HEK293 (cell line): ENCODE data around the gene SULT2B1.

Experiments
- ATF2 ChIP-seq: fragments of 450-650 bp; formaldehyde crosslinking; IDR thresholded peaks from 2 replicates; pipeline ENCODE4 v1.5.1; 2016; ENCODE audit warnings: missing biosample characterization, missing genetic modification characterization, low read depth
- GLIS1 ChIP-seq: fragments of 450-650 bp; formaldehyde crosslinking; IDR thresholded peaks from 2 replicates; pipeline ENCODE4 v1.5.1; 2016; ENCODE audit warnings: missing biosample characterization, missing genetic modification characterization
- KLF1 ChIP-seq: fragments of 450-650 bp; formaldehyde crosslinking; IDR thresholded peaks from 2 replicates; pipeline ENCODE4 v1.5.1; 2016; ENCODE audit warnings: missing biosample characterization, missing genetic modification characterization
- KLF8 ChIP-seq: fragments of 450-650 bp; formaldehyde crosslinking; IDR thresholded peaks from 2 replicates; pipeline ENCODE4 v1.5.1; 2016; ENCODE audit warnings: missing biosample characterization, missing genetic modification characterization
- PBX3 ChIP-seq: sonication (generic); formaldehyde crosslinking; IDR thresholded peaks from 2 replicates; pipeline ENCODE4 v1.8.1; 2022; ENCODE audit warnings: mild to moderate bottlenecking, moderate library complexity, missing genetic modification reagents
- RBAK ChIP-seq: fragments of 450-650 bp; formaldehyde crosslinking; IDR thresholded peaks from 2 replicates; pipeline ENCODE4 v1.5.1; 2016; ENCODE audit warnings: missing biosample characterization, missing genetic modification characterization
- SALL2 ChIP-seq: fragments of 450-650 bp; formaldehyde crosslinking; IDR thresholded peaks from 2 replicates; pipeline ENCODE4 v1.5.0; 2017; ENCODE audit warnings: missing biosample characterization, mild to moderate bottlenecking, missing genetic modification characterization, borderline replicate concordance
- SCRT1 ChIP-seq: fragments of 450-650 bp; formaldehyde crosslinking; IDR thresholded peaks from 2 replicates; pipeline ENCODE4 v1.5.1; 2016; ENCODE audit warnings: missing biosample characterization, missing genetic modification characterization, borderline replicate concordance
- TRIM28 ChIP-seq: IDR thresholded peaks from 2 replicates; pipeline ENCODE4 v1.6.1; 2011; ENCODE audit warnings: low read length, control low read depth, borderline replicate concordance
- ZBTB10 ChIP-seq: fragments of 450-650 bp; formaldehyde crosslinking; IDR thresholded peaks from 2 replicates; pipeline ENCODE4 v1.5.1; 2016; ENCODE audit warnings: missing biosample characterization, missing genetic modification characterization
- ZBTB17 ChIP-seq: fragments of 450-650 bp; formaldehyde crosslinking; IDR thresholded peaks from 2 replicates; pipeline ENCODE4 v1.5.1; 2016; ENCODE audit warnings: missing biosample characterization, missing genetic modification characterization
- ZBTB21 ChIP-seq: fragments of 450-650 bp; formaldehyde crosslinking; IDR thresholded peaks from 2 replicates; pipeline ENCODE4 v1.5.1; 2017; ENCODE audit warnings: missing biosample characterization, missing genetic modification characterization
- ZFP69B ChIP-seq: fragments of 450-650 bp; formaldehyde crosslinking; IDR thresholded peaks from 2 replicates; pipeline ENCODE4 v1.5.1; 2016; ENCODE audit warnings: missing biosample characterization, missing genetic modification characterization
- ZNF148 ChIP-seq: fragments of 450-650 bp; formaldehyde crosslinking; IDR thresholded peaks from 2 replicates; pipeline ENCODE4 v1.5.0; 2017; ENCODE audit warnings: missing biosample characterization, missing genetic modification characterization, borderline replicate concordance
- ZNF157 ChIP-seq: fragments of 450-650 bp; formaldehyde crosslinking; IDR thresholded peaks from 2 replicates; pipeline ENCODE4 v1.5.1; 2016; ENCODE audit warnings: missing biosample characterization, missing genetic modification characterization
- ZNF169 ChIP-seq: fragments of 450-650 bp; formaldehyde crosslinking; IDR thresholded peaks from 2 replicates; pipeline ENCODE4 v1.5.1; 2016; ENCODE audit warnings: missing biosample characterization, missing genetic modification characterization
- ZNF175 ChIP-seq: fragments of 450-650 bp; formaldehyde crosslinking; IDR thresholded peaks from 2 replicates; pipeline ENCODE4 v1.5.1; 2016; ENCODE audit warnings: missing biosample characterization, missing genetic modification characterization
- ZNF214 ChIP-seq: fragments of 450-650 bp; formaldehyde crosslinking; IDR thresholded peaks from 2 replicates; pipeline ENCODE4 v1.5.1; 2017; ENCODE audit warnings: missing biosample characterization, mild to moderate bottlenecking, missing genetic modification characterization, borderline replicate concordance
- ZNF24 ChIP-seq: fragments of 450-650 bp; formaldehyde crosslinking; IDR thresholded peaks from 2 replicates; pipeline ENCODE4 v1.5.1; 2016; ENCODE audit warnings: missing biosample characterization, missing genetic modification characterization
- ZNF433 ChIP-seq: fragments of 450-650 bp; formaldehyde crosslinking; IDR thresholded peaks from 2 replicates; pipeline ENCODE4 v1.5.1; 2016; ENCODE audit warnings: missing biosample characterization, missing genetic modification characterization, low read depth
- ZNF48 ChIP-seq: fragments of 450-650 bp; formaldehyde crosslinking; IDR thresholded peaks from 2 replicates; pipeline ENCODE4 v1.5.1; 2016; ENCODE audit warnings: missing biosample characterization, missing genetic modification characterization
- ZNF488 ChIP-seq: fragments of 450-650 bp; formaldehyde crosslinking; IDR thresholded peaks from 2 replicates; pipeline ENCODE4 v1.5.1; 2016; ENCODE audit warnings: missing biosample characterization, missing genetic modification characterization
- ZNF521 ChIP-seq: fragments of 450-650 bp; formaldehyde crosslinking; IDR thresholded peaks from 2 replicates; pipeline ENCODE4 v1.5.1; 2017; ENCODE audit warnings: missing biosample characterization, mild to moderate bottlenecking, missing genetic modification characterization
- ZNF529 ChIP-seq: fragments of 450-650 bp; formaldehyde crosslinking; IDR thresholded peaks from 2 replicates; pipeline ENCODE4 v1.5.1; 2017; ENCODE audit warnings: missing genetic modification characterization, missing biosample characterization; ENCODE audit not compliant: insufficient replicate concordance
- ZNF610 ChIP-seq: fragments of 450-650 bp; formaldehyde crosslinking; IDR thresholded peaks from 2 replicates; pipeline ENCODE4 v1.5.1; 2016; ENCODE audit warnings: missing biosample characterization, missing genetic modification characterization, borderline replicate concordance
- ZNF623 ChIP-seq: fragments of 450-650 bp; formaldehyde crosslinking; IDR thresholded peaks from 2 replicates; pipeline ENCODE4 v1.5.1; 2016; ENCODE audit warnings: missing biosample characterization, missing genetic modification characterization
- ZNF664 ChIP-seq: fragments of 450-650 bp; formaldehyde crosslinking; IDR thresholded peaks from 2 replicates; pipeline ENCODE4 v1.5.1; 2016; ENCODE audit warnings: missing biosample characterization, missing genetic modification characterization
- ZNF677 ChIP-seq: fragments of 450-650 bp; IDR thresholded peaks from 2 replicates; pipeline ENCODE4 v1.5.0; 2018; ENCODE audit warnings: missing biosample characterization, mild to moderate bottlenecking, missing genetic modification characterization, moderate library complexity
- ZNF692 ChIP-seq: fragments of 450-650 bp; formaldehyde crosslinking; IDR thresholded peaks from 2 replicates; pipeline ENCODE4 v1.5.1; 2016; ENCODE audit warnings: missing biosample characterization, missing genetic modification characterization
- ZNF777 ChIP-seq: fragments of 450-650 bp; formaldehyde crosslinking; IDR thresholded peaks from 2 replicates; pipeline ENCODE4 v1.5.1; 2017; ENCODE audit warnings: missing biosample characterization, missing genetic modification characterization, borderline replicate concordance
- ZNF785 ChIP-seq: fragments of 450-650 bp; formaldehyde crosslinking; IDR thresholded peaks from 2 replicates; pipeline ENCODE4 v1.5.1; 2016; ENCODE audit warnings: missing biosample characterization, missing genetic modification characterization

SULT2B1 gene

GRCh38 chr19:48646001-48646721 lies 94.2 kb downstream of the SULT2B1 start, which contains the start of gene CA11 (continued):
- peak; percentile 55; the same call in 1 of the 2 replicates for TF ChIP-seq KLF1 (tag by site-specific recombination)
- TF ChIP-seq ZNF521 (tag by site-specific recombination), result no peak
- no peak for TF ChIP-seq ZNF529 (tag by site-specific recombination)
- peak; percentile 65; the same call in 1 of the 2 replicates for TF ChIP-seq ZNF785 (tag by site-specific recombination)
- peak; percentile 88 for TF ChIP-seq ZBTB10 (tag by site-specific recombination)
- TF ChIP-seq ZNF148 (tag by site-specific recombination), result no peak
- peak; percentile 0; the same call in 1 of the 2 replicates for TF ChIP-seq ZNF488 (tag by site-specific recombination)
- 0 out of 2 replicates have a peak, but pooled peaks have one; percentile 26 for TF ChIP-seq ZNF169
- TF ChIP-seq ZNF777 (tag by site-specific recombination), result no peak; the same call in 1 of the 2 replicates
- no peak for TF ChIP-seq ZNF214
- peak; percentile 82 for TF ChIP-seq KLF8 (tag by site-specific recombination)
- no peak for TF ChIP-seq ZFP69B
- no peak for TF ChIP-seq PBX3 (CRISPR knock-in tag)
- TF ChIP-seq ZNF623, result no peak
- no peak for TF ChIP-seq SALL2 (tag by site-specific recombination)
- no peak for TF ChIP-seq ZNF677 (tag by site-specific recombination)
- no peak for TF ChIP-seq ZNF433 (tag by site-specific recombination)
- TF ChIP-seq TRIM28, result no peak
- TF ChIP-seq ZNF664 (tag by site-specific recombination), result no peak
- TF ChIP-seq ZBTB21 (tag by site-specific recombination), result no peak
- TF ChIP-seq ZBTB17, result peak; percentile 98
- peak; percentile 24; the same call in 1 of the 2 replicates for TF ChIP-seq ZNF610 (tag by site-specific recombination)
- TF ChIP-seq ZNF157 (tag by site-specific recombination), result no peak
- TF ChIP-seq ZNF175, result no peak
- no peak for TF ChIP-seq ZNF48 (tag by site-specific recombination)
- TF ChIP-seq SCRT1 (tag by site-specific recombination), result no peak
- no peak for TF ChIP-seq ATF2 (tag by site-specific recombination)
- TF ChIP-seq ZNF692 (tag by site-specific recombination), result peak; percentile 76
- TF ChIP-seq ZNF24, result no peak
- TF ChIP-seq GLIS1 (tag by site-specific recombination), result peak; percentile 98
- TF ChIP-seq RBAK (tag by site-specific recombination), result no peak
